ENCODE data around the gene KCNJ12.
"Not testable (repeated sequence)": the region's sequence is repeated elsewhere in the genome, so short reads cannot be mapped to it uniquely, and the experiment has no call there.

DNA sequence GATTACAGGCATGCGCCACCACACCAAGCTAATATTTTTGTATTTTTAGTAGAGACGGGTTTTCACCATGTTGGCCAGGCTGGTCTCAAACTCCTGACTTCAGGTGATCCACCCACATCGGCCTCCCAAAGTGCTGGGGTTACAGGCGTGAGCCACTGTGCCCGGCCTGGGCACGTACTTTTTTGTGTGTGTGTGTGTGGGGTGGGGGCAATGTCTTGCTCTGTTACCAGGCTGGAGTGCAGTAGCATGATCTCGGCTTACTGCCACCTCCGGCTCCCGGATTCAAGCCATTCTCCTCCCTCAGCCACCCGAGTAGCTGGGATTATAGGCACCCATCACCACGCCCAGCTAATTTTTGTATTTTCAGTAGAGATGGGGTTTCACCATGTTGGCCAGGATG lies 36.6 kb upstream of the KCNJ12 start:
- TF ChIP-seq, protein P1, sequence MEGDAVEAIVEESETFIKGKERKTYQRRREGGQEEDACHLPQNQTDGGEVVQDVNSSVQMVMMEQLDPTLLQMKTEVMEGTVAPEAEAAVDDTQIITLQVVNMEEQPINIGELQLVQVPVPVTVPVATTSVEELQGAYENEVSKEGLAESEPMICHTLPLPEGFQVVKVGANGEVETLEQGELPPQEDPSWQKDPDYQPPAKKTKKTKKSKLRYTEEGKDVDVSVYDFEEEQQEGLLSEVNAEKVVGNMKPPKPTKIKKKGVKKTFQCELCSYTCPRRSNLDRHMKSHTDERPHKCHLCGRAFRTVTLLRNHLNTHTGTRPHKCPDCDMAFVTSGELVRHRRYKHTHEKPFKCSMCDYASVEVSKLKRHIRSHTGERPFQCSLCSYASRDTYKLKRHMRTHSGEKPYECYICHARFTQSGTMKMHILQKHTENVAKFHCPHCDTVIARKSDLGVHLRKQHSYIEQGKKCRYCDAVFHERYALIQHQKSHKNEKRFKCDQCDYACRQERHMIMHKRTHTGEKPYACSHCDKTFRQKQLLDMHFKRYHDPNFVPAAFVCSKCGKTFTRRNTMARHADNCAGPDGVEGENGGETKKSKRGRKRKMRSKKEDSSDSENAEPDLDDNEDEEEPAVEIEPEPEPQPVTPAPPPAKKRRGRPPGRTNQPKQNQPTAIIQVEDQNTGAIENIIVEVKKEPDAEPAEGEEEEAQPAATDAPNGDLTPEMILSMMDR (conservative IDR thresholded peaks at IDR 0.05; ENCODE audit: low read depth, low read length): not testable (repeated sequence)
- not testable (repeated sequence) for TF ChIP-seq EZH2 (IDR thresholded peaks at IDR 0.05; ENCODE audit: borderline replicate concordance, low read depth, low read length, poor library complexity, severe bottlenecking)
